RKO (cell line): ENCODE measurements around the gene BPIFA3.

Source experiments
- DNase-seq: peaks from one replicate; pipeline ENCODE4 v3.0.0-alpha.2; 2016; ENCODE audit warnings: low spot score

Gene BPIFA3

GRCh38 chr20:33224399-33224798 lies 7.2 kb downstream of the BPIFA3 start:
- no peak for DNase-seq

GRCh38 chr20:33229843-33230242 lies 12.7 kb downstream of the BPIFA3 start:
- DNase-seq, result no peak

GRCh38 chr20:33231237-33231636 lies 14.1 kb downstream of the BPIFA3 start:
- no peak for DNase-seq

GRCh38 chr20:33232486-33233072 lies 15.4 kb downstream of the BPIFA3 start:
- no peak for DNase-seq

GRCh38 chr20:33233129-33233774 lies 16.1 kb downstream of the BPIFA3 start:
- no peak for DNase-seq

GRCh38 chr20:33234050-33234449 lies 16.9 kb downstream of the BPIFA3 start:
- no peak for DNase-seq

GRCh38 chr20:33235696-33236095 lies 18.5 kb downstream of the BPIFA3 start, which contains the start of gene BPIFA1:
BPIFA1 (plus strand) TSS chr20:33235996; CDS start chr20:33237712, 1,716 bp downstream.
- DNase-seq, result no peak

- no peak for DNase-seq
These were observed 19.2 kb downstream of the BPIFA3 start for GRCh38 chr20:33236351-33236750.

GRCh38 chr20:33237989-33238388 lies 20.8 kb downstream of the BPIFA3 start:
- no peak for DNase-seq

- DNase-seq, result no peak
These were observed 22.3 kb downstream of the BPIFA3 start for GRCh38 chr20:33239418-33239817.

GRCh38 chr20:33239979-33240736 lies 23.0 kb downstream of the BPIFA3 start:
- no peak for DNase-seq

- no peak for DNase-seq
These were observed 23.8 kb downstream of the BPIFA3 start for GRCh38 chr20:33240923-33241322.

- DNase-seq, result no peak
These were observed 25.4 kb downstream of the BPIFA3 start for GRCh38 chr20:33242319-33243100.

- no peak for DNase-seq
These were observed 28.9 kb downstream of the BPIFA3 start for GRCh38 chr20:33246077-33246476.

GRCh38 chr20:33249456-33249855 lies 32.3 kb downstream of the BPIFA3 start:
- no peak for DNase-seq

GRCh38 chr20:33250666-33251065 lies 33.5 kb downstream of the BPIFA3 start:
- no peak for DNase-seq

- no peak for DNase-seq
These were observed 34.3 kb downstream of the BPIFA3 start for GRCh38 chr20:33251496-33251895.

GRCh38 chr20:33252460-33252859 lies 35.3 kb downstream of the BPIFA3 start:
- DNase-seq, result no peak

GRCh38 chr20:33255005-33255404 lies 37.9 kb downstream of the BPIFA3 start:
- no peak for DNase-seq

GRCh38 chr20:33257237-33257636 lies 40.1 kb downstream of the BPIFA3 start:
- no peak for DNase-seq

GRCh38 chr20:33259371-33259770 lies 42.2 kb downstream of the BPIFA3 start:
- no peak for DNase-seq

- DNase-seq, result no peak
These were observed 44.3 kb downstream of the BPIFA3 start for GRCh38 chr20:33261465-33261864.
